CD4-positive, alpha-beta T cell treated with Interferon gamma for 1 hour (primary cell): ENCODE results near the gene SSPN.

Source experiments
- DNase-seq: peaks from one replicate; pipeline ENCODE4 v3.0.0-alpha.2; 2020

SSPN gene

DNA sequence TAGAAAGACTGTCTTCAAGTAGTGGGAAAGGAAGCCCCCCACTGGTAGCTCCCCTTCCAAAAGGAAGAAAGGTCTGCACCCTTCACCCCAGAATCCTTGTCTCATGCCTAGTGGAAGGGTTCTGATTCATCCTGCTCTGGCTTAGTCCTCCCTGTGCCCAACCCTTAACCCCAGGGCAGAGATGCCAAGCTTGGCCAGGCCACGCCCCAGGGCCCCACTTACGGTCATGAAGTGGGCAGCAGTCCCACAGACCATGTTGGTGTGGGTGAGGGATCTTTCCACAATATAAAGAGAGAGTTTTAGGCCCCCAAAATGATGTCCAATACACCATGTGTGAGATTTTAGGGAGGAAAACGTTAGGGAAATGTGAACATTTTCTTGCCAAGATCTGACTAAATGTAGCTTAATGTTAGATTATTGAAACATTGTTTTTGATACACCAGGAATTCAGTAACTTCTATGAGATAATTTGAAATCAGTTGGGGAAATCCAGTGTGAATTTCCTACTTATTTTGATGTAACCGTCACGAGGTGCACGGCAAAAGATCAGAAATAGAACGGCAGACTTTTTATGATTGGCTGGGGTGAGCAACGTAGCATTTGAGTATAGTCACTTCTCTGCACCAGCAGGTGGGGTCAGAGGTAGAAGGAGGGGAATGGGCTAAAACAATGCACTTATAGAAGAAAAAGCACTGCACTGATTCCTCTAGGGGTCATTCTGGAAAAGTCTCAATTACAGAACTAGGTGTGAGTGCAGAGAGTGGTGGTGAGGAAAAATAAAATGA, 8.2 kb upstream of the SSPN start:
- DNase-seq, result no peak

DNA sequence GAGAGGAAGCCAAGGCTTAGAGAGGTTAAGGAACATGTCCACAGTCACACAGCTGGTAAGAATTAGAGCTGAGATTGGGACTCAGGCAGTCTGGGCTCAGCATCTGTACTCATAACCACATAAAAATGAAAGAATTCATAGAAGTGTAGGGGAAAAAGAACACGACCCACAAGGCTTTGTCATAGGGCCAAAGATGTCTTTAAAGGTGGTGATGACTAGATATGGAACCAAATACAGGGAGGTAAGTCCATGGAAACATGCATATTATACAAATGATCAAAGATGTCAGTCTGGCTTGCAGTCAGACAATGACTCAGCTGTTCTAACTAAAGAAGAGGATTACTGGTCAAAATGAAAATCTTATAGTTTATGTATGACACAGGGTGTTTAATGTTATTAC, 7.2 kb upstream of the SSPN start:
- no peak for DNase-seq

DNA sequence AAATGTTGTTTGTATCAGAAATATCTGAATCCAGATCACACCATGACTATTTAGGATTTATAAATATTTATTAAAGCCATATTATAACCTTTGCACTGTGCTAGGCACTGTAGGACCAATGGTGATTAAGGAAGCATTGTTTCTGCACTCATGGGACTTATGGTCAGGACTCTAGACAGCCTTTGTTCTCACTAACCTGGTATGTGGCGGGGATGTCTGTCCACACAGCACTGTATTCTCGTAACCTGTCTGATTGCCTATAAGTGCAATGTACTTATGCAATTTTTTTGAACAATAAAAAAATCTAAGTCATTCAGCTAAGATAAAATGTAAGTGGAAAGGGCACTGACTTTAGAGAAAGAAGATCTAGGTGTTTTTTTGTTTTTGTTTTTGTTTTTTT, 6.7 kb upstream of the SSPN start:
- DNase-seq, result no peak

- no peak for DNase-seq
Measured at GRCh38 chr12:26192142-26192541, 3.2 kb upstream of the SSPN start.

- no peak for DNase-seq
Measured at GRCh38 chr12:26193539-26193938, 1.8 kb upstream of the SSPN start.

DNA sequence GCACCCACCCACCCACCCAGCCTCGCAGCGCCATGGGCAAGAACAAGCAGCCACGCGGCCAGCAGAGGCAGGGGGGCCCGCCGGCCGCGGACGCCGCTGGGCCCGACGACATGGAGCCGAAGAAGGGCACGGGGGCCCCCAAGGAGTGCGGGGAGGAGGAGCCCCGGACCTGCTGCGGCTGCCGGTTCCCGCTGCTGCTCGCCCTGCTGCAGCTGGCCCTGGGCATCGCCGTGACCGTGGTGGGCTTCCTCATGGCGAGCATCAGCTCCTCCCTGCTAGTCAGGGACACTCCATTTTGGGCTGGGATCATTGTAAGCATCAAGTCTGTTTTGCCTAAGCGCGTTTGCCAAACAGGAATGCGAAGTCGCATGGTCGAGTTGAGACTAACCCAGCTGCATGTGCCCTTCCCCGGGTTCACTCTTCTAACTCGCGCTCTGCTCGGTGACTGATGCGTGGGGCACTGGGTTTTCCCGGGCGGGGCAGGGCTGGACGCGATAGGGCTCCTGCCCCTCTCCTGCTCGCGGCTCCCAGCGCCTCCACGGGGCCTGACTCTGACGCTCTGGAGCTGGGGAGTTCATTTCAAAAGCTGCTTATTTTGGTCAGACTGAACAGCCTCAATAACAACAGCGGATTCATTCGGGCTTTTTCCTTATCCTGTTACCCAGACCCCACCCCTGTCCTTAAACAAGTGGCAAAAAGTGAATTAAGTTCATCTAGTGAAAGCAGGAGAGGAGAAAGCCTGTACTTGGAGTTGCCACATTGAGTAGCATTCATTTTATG, 458 bp downstream of the SSPN start:
- DNase-seq, result peak; percentile 1

DNA sequence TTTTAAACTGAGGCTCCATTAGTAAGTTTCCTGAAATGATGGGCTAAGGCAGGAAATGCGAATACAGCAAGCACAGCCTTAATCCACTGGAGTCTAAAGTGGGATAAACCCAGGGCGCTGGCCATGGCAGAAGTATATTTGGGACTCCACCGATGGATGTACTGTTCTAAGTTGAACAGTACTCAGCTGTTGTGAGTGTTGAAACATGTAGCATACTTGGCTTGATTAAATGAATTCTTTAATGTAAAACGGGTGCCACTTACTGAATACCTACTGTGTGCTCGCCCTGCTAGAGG, 996 bp downstream of the SSPN start:
- no peak for DNase-seq

- no peak for DNase-seq
Measured at GRCh38 chr12:26197832-26198231, 2.5 kb downstream of the SSPN start.

GRCh38 chr12:26198742-26199141, 3.4 kb downstream of the SSPN start:
- no peak for DNase-seq

- no peak for DNase-seq
Measured at GRCh38 chr12:26203167-26203780, 7.9 kb downstream of the SSPN start.

GRCh38 chr12:26204612-26205289, 9.4 kb downstream of the SSPN start:
- DNase-seq, result no peak

DNA sequence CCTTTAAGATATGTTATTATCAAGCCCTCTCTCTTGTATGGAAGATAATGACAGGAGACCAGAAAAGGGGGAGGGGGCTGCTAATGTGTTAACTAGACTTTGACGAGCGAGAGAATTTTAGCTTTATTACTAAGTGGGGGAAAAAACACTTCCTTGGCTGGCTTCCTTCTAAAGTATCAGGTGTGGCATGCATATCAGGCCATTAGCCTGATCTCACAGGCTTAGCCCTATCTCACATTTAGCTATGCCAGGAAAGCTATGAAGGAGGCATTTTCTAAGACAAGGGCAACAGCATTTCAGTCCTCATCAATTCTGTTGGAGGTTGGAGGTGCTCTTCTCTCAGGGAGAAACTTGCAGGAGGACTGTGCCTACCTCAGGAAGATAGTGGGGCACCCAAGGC, 9.9 kb downstream of the SSPN start:
- DNase-seq, result no peak

GRCh38 chr12:26205941-26206340, 10.6 kb downstream of the SSPN start:
- no peak for DNase-seq

GRCh38 chr12:26211331-26211730, 16.0 kb downstream of the SSPN start:
- no peak for DNase-seq

DNA sequence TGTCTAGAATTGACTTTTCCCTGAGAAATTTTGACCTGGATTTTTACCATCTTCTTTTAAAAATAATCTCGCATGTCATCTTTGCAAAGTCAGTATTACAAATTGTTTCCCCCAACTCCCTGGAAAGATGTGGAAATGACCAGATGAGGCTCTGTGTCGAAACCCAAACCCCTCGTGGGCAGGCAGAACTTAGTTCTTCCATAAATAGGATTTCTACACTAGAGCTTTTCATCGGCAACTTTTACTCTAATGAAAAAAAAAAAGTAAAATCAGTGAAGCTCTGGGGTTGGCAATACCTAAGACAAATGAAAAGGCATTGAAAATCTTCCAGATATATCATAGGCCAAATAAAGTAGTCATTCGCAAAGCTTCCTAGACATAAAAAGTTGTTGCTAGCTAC, 17.0 kb downstream of the SSPN start:
- no peak for DNase-seq

DNA sequence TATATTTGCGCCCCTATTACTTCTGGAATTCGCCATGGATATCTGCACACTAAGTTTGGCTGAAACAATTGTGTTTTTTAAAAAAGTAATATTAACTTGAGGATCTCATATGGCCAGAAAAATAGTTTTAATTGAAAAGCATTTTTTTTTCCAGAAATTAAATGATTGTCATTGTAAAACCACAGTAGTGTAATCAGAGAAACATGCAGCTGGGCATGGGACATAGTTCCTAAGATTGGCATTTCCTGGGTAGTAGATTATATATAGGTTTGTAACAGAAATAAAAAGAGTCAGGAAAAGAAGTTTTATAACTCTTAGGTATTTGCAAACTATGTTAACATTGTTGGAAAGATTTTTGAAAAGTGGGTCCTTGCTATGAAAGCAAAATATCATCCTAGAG, 17.6 kb downstream of the SSPN start:
- no peak for DNase-seq

DNA sequence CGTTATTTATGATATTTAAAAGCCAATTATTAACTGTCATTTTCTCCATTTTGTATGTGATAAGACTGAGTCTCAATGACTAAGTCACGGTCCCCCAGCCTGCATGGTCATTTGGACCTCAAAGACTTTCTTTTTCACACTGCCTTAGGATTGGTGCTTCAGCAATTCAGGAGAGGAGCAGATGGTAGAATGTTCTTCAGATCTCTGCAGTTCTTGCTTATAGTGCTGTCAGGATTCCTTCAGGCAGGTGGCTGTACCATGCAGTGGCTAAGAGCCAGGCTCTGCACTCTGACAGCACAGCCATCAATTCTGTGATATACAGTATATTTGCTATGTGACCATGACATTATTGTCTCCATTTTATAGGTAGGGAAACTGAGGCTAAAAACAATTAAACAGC, 18.7 kb downstream of the SSPN start:
- no peak for DNase-seq

GRCh38 chr12:26219736-26220135, 24.4 kb downstream of the SSPN start:
- no peak for DNase-seq

DNA sequence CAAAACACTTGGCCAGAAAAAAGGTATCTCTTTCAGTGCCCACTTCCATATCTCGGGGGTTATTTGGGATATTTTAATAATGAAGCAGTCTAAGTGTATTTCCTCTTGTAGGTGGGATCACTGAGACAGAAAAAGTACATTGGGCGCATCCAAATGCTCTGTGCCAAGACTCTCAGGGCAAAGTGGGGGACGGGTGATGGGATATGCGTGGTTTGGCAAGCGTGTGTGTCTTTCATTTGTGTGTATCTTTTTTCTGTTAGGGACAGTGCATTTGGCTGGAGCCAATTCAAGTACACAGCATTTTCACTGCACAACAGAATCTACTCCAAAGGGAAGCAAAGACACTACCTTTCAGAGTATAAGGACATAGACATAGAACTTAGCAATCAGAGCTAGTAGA, 29.3 kb downstream of the SSPN start:
- no peak for DNase-seq

DNA sequence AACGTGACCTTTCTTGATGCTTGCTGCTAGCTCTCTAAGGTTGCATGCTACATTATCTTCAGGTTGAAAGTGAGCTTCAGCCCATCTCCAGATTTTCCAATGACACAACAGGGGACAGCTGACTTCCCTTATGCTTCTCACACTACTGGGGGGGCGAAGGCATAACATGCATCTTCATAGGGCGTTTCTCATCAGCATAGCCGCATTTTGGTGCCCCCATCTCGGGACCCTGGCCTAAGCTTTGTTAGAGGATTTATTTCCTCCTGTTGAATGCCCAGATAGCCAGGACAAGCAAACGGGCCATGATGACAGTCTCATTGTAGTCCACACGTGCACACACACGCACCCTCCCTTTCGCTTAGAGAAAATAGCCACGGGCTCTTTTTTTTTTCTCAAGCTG, 30.7 kb downstream of the SSPN start:
- no peak for DNase-seq

- DNase-seq, result no peak
Measured at GRCh38 chr12:26226629-26227360, 31.4 kb downstream of the SSPN start.

- DNase-seq, result no peak
Measured at GRCh38 chr12:26227361-26227745, 32.0 kb downstream of the SSPN start.

- DNase-seq, result no peak
Measured at GRCh38 chr12:26229910-26230309, 34.5 kb downstream of the SSPN start.
